WTC11 (cell line): Measurements from ENCODE around the gene GSG1L. TPM values are rescaled to one million over a fixed set of nuclear protein-coding genes. Genes with fewer than 3 reads are reported as not detected.
A peak's percentile ranks its signal among the peaks of the same experiment; 100 is the strongest.

Source experiments
- ATAC-seq: fragments of 200-7000 bp; cut with Tn5 transposase; 2 replicates; pipeline ENCODE4 v1.10.0; 2021; ENCODE audit warnings: mild to moderate bottlenecking, moderate library complexity
- CTCF ChIA-PET: fragments of 300-600 bp; sonication (Branson Sonifier 250); formaldehyde crosslinking; loops from one replicate; lab custom pipeline; 2021; ENCODE audit warnings: antibody characterized with exemption; lab: Charles Lee
- POLR2A ChIA-PET: fragments of 350-600 bp; sonication (Branson Sonifier 250); formaldehyde crosslinking; loops from one replicate; lab custom pipeline; 2021; ENCODE audit warnings: antibody characterized with exemption; lab: Charles Lee
- DNase-seq: peaks from one replicate; pipeline ENCODE4 v3.0.0; 2021; ENCODE audit warnings: low spot score
- H3K27ac Mint-ChIP-seq: 2 replicates; pipeline ENCODE4 v1.8.0; 2021; ENCODE audit warnings: mixed read lengths
- H3K27me3 Mint-ChIP-seq: 2 replicates; pipeline ENCODE4 v1.8.0; 2021; ENCODE audit warnings: low read depth, mild to moderate bottlenecking, moderate library complexity, mixed read lengths
- H3K36me3 Mint-ChIP-seq: 2 replicates; pipeline ENCODE4 v1.8.0; 2021; ENCODE audit warnings: mixed read lengths
- H3K4me1 Mint-ChIP-seq: 2 replicates; pipeline ENCODE4 v1.8.0; 2022; ENCODE audit warnings: mixed read lengths
- H3K4me3 Mint-ChIP-seq: 2 replicates; pipeline ENCODE4 v1.8.0; 2021; ENCODE audit warnings: mild to moderate bottlenecking, moderate library complexity, mixed read lengths
- H3K9me3 Mint-ChIP-seq: 2 replicates; pipeline ENCODE4 v1.8.0; 2021; ENCODE audit warnings: mixed read lengths
- E2F5 ChIP-seq: sonication (generic); formaldehyde crosslinking; IDR thresholded peaks from 2 replicates; pipeline ENCODE4 v1.8.1; 2022; ENCODE audit warnings: mild to moderate bottlenecking, moderate library complexity, missing genetic modification reagents
- IRF2 ChIP-seq: sonication (generic); formaldehyde crosslinking; IDR thresholded peaks from 2 replicates; pipeline ENCODE4 v1.8.0; 2022; ENCODE audit warnings: low read depth, missing genetic modification reagents, borderline replicate concordance
- NFYB ChIP-seq: sonication (generic); formaldehyde crosslinking; conservative IDR thresholded peaks from 2 replicates; pipeline ENCODE4 v1.8.0; 2022; ENCODE audit warnings: low read depth, missing genetic modification reagents
- PRRX2 ChIP-seq: fragments of 250-450 bp; sonication (Bioruptor Pico); IDR thresholded peaks from 2 replicates; pipeline ENCODE4 v1.8.0; 2021; ENCODE audit warnings: mild to moderate bottlenecking
- TEAD1 ChIP-seq: sonication (generic); formaldehyde crosslinking; IDR thresholded peaks from 2 replicates; pipeline ENCODE4 v1.8.0; 2022; ENCODE audit warnings: mild to moderate bottlenecking, missing genetic modification reagents
- ZNF121 ChIP-seq: sonication (generic); formaldehyde crosslinking; IDR thresholded peaks from 2 replicates; pipeline ENCODE4 v1.8.0; 2023; ENCODE audit warnings: missing genetic modification reagents
- ZNF281 ChIP-seq: sonication (generic); formaldehyde crosslinking; IDR thresholded peaks from 2 replicates; pipeline ENCODE4 v1.8.0; 2023; ENCODE audit warnings: mild to moderate bottlenecking, missing genetic modification reagents
- total RNA-seq: library from RNA; stranded (reverse); gene quantifications from 3 replicates; pipeline ENCODE4 v1.2.3, GENCODE V29; 2021
- TF ChIP-seq, protein P1 (sequence below): sonication (generic); formaldehyde crosslinking; IDR thresholded peaks from 2 replicates; pipeline ENCODE4 v1.8.1; 2023; ENCODE audit warnings: mild to moderate bottlenecking, missing genetic modification reagents, moderate library complexity
- TF ChIP-seq, protein P2 (sequence below): fragments of 250-450 bp; sonication (Bioruptor Pico); conservative IDR thresholded peaks from 2 replicates; pipeline ENCODE4 v1.9.0; 2021; ENCODE audit warnings: mild to moderate bottlenecking
- TF ChIP-seq, protein P3 (sequence below): sonication (generic); formaldehyde crosslinking; IDR thresholded peaks from 2 replicates; pipeline ENCODE4 v1.8.0; 2023; ENCODE audit warnings: missing genetic modification reagents, mild to moderate bottlenecking, borderline replicate concordance

Gene GSG1L
- total RNA-seq, 1 experiment from 2014 or later = 0.28 TPM

DNA sequence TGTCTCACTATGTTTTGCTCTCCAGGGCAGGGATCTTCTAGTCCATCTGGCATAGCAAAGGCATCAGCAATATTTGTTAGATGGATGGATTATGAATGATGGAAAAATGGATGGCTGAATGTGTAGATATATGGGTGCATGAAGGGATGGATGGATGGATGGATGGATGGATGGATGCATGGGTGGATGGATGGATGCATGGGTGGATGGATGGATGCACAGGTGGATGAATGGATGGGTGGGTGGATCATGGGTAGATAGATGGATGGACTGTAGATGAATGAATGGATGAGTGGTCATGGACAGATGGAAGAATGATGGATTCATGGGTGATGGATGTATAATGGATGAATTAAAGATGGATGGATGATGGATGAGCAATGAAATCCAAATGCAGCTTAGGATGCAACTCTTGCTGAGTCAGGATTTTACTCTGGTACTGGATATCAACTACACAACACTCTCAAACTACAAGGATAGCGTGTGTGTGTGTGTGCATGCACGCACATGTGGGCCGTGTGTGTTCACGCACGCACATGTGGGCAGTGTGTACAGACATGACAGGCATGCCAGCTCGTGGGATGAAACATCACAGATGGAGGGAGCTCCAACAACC lies 34.0 kb downstream of the GSG1L start:
- Mint-ChIP-seq H3K36me3 (no peaks in the 10 kb centered on the region), H3K4me3 (no peak overlapping the region), H3K9me3 (peaks cover 7% of the 10 kb centered on the region), H3K4me1 (no peaks in the 10 kb centered on the region), H3K27ac (no peak overlapping the region), H3K27me3 (no peaks in the 10 kb centered on the region; the same call in none of the 2 replicates)
- no peak for ATAC-seq
- POLR2A ChIA-PET = no interaction called here
- no peak for DNase-seq
- CTCF ChIA-PET = no interaction called here
- TF ChIP-seq E2F5 = no peak
- TF ChIP-seq IRF2 (CRISPR knock-in tag) = no peak
- TF ChIP-seq PRRX2 (CRISPR knock-in tag) = no peak
- TF ChIP-seq, protein P1, sequence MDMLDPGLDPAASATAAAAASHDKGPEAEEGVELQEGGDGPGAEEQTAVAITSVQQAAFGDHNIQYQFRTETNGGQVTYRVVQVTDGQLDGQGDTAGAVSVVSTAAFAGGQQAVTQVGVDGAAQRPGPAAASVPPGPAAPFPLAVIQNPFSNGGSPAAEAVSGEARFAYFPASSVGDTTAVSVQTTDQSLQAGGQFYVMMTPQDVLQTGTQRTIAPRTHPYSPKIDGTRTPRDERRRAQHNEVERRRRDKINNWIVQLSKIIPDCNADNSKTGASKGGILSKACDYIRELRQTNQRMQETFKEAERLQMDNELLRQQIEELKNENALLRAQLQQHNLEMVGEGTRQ (CRISPR knock-in tag) = no peak
- TF ChIP-seq, protein P2, sequence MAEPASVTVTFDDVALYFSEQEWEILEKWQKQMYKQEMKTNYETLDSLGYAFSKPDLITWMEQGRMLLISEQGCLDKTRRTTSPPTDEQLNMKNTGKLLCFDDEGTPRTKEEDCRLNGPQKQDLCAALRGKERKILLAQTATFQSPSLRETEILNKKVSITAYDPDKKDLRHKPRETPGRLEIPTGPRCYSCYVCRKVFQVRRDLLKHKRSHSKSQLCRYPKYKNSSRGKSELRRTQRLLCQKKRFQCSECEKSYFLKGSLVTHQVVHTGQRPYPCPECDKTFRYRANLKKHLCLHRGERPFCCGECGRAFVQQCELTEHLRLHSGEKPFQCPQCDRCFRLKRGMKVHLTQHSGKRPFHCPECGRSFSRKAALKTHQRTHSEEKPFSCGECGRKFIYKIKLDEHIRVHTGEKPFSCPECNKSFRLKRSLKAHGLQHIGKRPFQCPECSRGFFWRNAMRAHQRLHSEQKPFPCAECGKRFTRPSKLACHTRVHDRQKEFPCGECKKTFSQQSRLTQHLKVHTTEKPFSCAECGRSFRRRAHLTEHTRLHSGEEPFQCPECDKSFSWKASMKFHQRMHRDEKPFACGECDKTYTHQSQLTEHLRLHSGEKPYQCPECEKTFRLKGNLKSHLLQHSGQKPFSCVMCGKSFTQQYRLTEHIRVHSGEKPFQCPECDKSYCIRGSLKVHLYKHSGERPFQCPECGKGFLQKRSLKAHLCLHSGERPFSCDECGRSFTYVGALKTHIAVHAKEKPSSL (CRISPR knock-in tag) = no peak
- no peak for TF ChIP-seq TEAD1 (CRISPR knock-in tag)
- TF ChIP-seq ZNF121 (CRISPR knock-in tag) = no peak
- TF ChIP-seq ZNF281 (CRISPR knock-in tag) = no peak

DNA sequence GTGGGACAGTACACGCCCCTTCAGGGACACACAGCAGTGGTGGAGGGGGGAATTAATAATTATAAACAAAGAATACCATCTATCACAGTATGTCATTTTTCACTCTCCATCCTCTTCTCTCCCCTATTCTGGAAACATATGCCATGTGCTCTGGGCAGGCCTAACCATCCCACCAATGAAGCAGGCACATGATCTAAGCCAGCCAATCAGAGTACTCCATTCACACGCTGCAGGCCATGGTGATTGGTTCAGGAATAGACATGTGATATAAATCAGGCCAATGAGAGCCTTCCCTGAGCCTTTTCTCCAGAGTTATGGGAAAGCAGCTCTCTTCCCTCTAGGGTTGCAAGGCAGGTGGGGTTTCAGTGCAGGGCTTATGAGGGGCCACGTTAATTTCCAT lies 36.5 kb downstream of the GSG1L start:
- H3K36me3 Mint-ChIP-seq = no peaks in the 10 kb centered on the region
- no peak overlapping the region for H3K4me3 Mint-ChIP-seq
- DNase-seq = no peak
- H3K4me1 Mint-ChIP-seq = no peaks in the 10 kb centered on the region
- no peak overlapping the region for H3K27ac Mint-ChIP-seq
- no peaks in the 10 kb centered on the region; the same call in 1 of the 2 replicates for H3K27me3 Mint-ChIP-seq
- peaks cover 7% of the 10 kb centered on the region for H3K9me3 Mint-ChIP-seq
- no peak for TF ChIP-seq NFYB
- TF ChIP-seq, protein P3, sequence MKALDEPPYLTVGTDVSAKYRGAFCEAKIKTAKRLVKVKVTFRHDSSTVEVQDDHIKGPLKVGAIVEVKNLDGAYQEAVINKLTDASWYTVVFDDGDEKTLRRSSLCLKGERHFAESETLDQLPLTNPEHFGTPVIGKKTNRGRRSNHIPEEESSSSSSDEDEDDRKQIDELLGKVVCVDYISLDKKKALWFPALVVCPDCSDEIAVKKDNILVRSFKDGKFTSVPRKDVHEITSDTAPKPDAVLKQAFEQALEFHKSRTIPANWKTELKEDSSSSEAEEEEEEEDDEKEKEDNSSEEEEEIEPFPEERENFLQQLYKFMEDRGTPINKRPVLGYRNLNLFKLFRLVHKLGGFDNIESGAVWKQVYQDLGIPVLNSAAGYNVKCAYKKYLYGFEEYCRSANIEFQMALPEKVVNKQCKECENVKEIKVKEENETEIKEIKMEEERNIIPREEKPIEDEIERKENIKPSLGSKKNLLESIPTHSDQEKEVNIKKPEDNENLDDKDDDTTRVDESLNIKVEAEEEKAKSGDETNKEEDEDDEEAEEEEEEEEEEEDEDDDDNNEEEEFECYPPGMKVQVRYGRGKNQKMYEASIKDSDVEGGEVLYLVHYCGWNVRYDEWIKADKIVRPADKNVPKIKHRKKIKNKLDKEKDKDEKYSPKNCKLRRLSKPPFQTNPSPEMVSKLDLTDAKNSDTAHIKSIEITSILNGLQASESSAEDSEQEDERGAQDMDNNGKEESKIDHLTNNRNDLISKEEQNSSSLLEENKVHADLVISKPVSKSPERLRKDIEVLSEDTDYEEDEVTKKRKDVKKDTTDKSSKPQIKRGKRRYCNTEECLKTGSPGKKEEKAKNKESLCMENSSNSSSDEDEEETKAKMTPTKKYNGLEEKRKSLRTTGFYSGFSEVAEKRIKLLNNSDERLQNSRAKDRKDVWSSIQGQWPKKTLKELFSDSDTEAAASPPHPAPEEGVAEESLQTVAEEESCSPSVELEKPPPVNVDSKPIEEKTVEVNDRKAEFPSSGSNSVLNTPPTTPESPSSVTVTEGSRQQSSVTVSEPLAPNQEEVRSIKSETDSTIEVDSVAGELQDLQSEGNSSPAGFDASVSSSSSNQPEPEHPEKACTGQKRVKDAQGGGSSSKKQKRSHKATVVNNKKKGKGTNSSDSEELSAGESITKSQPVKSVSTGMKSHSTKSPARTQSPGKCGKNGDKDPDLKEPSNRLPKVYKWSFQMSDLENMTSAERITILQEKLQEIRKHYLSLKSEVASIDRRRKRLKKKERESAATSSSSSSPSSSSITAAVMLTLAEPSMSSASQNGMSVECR = no peak
- TF ChIP-seq, protein P1 (CRISPR knock-in tag) = peak; percentile 45; the same call in 1 of the 2 replicates
- ChIA-PET POLR2A (no interaction called here), CTCF (no interaction called here)
- ATAC-seq = no peak
